Sciatic nerve (tissue), 2 donors: Measurements from ENCODE around the gene ADAMTSL3. TPM values are rescaled to one million over a fixed set of nuclear protein-coding genes. Genes with fewer than 3 reads are reported as not detected.
"Not testable (repeated sequence)": the region's sequence is repeated elsewhere in the genome, so short reads cannot be mapped to it uniquely, and the experiment has no call there.

Source experiments
- ATAC-seq: fragments of 200-7000 bp; cut with Tn5 transposase; one replicate; pipeline ENCODE4 v1.9.1; 2020; ENCODE audit warnings: mild to moderate bottlenecking, moderate library complexity
- DNase-seq: peaks from one replicate; pipeline ENCODE4 v3.0.0-alpha.2; 2020; ENCODE audit warnings: low spot score
- intact Hi-C: fragments of 100-400 bp; cut with DNase I; formaldehyde crosslinking; loops from one replicate; pipeline ENCODE4 v1.14.2; 2022
- total RNA-seq: library from RNA; stranded (reverse); fragmentation: NEBNext Ultra II Directional; extraction: Animal tissue kit (Norgen Biotek cat#: 25700); gene quantifications from one replicate; pipeline ENCODE4 v1.2.1, GENCODE V29; 2021
- donor health status: DM: no; HTN: no; CAD: no.
- donor health status: DM: no; HTN: no; CAD: no.

The ADAMTSL3 gene
- total RNA-seq, 1 donor from 2014 or later: 39.1 TPM

- no peak for DNase-seq
- ATAC-seq: no peak
- intact Hi-C loops: no loop called here
Observed at GRCh38 chr15:84081391-84082168, 427.7 kb downstream of the ADAMTSL3 start.

- no peak for ATAC-seq
- intact Hi-C loops: no loop called here
- no peak for DNase-seq
Observed at GRCh38 chr15:84082739-84083138, 428.8 kb downstream of the ADAMTSL3 start.

- ATAC-seq, intact Hi-C loops, DNase-seq: not testable (repeated sequence)
Observed at GRCh38 chr15:84086071-84086470, 432.1 kb downstream of the ADAMTSL3 start.

Other genes with a start within 250 kb of the ADAMTSL3 start
- 0.67 TPM for gene SH3GL3, start 206.8 kb upstream of the ADAMTSL3 start, total RNA-seq